Myocyte (in vitro differentiated cells): ENCODE results near the gene KREMEN2. TPM values are rescaled to one million over a fixed set of nuclear protein-coding genes. Genes with fewer than 3 reads are reported as not detected.

ENCODE experiments used
- DNase-seq: peaks from one replicate; pipeline ENCODE4 v3.0.0-alpha.2; 2012; ENCODE audit warnings: low read depth
- total RNA-seq: library from RNA; depleted of rRNA; stranded (reverse); fragments of >200 nt; gene quantifications from 2 replicates; pipeline ENCODE4 v1.2.3, GENCODE V29; 2014

The KREMEN2 gene
- total RNA-seq, 1 donor from 2014 or later, result 10.4 TPM

- DNase-seq, result no peak
Observed at GRCh38 chr16:2976201-2976600, 12.1 kb downstream of the KREMEN2 start.

- no peak for DNase-seq
Observed at GRCh38 chr16:2976673-2977072, 12.6 kb downstream of the KREMEN2 start.

- no peak for DNase-seq
Observed at GRCh38 chr16:2977440-2977839, 13.4 kb downstream of the KREMEN2 start.

- DNase-seq, result no peak
Observed at GRCh38 chr16:2979669-2980226, 15.7 kb downstream of the KREMEN2 start.

GRCh38 chr16:2980227-2981176, 16.4 kb downstream of the KREMEN2 start, which contains the start of gene PKMYT1:
Gene PKMYT1 (minus strand): TSS chr16:2980446. CDS start chr16:2979657, 789 bp downstream.
- DNase-seq, result peak; percentile 89

- no peak for DNase-seq
Observed at GRCh38 chr16:2981177-2981898, 17.3 kb downstream of the KREMEN2 start.

- no peak for DNase-seq
Observed at GRCh38 chr16:2981899-2982250, 17.8 kb downstream of the KREMEN2 start.

- DNase-seq, result no peak
Observed at GRCh38 chr16:2982402-2982801, 18.3 kb downstream of the KREMEN2 start.

GRCh38 chr16:2983706-2984136, 19.6 kb downstream of the KREMEN2 start:
- peak; percentile 90 for DNase-seq

GRCh38 chr16:2985462-2985861, 21.4 kb downstream of the KREMEN2 start:
- peak; percentile 96 for DNase-seq

GRCh38 chr16:2985893-2986355, 21.8 kb downstream of the KREMEN2 start:
- peak; percentile 52 for DNase-seq

- no peak for DNase-seq
Observed at GRCh38 chr16:2986623-2987188, 22.6 kb downstream of the KREMEN2 start.

- DNase-seq, result no peak
Observed at GRCh38 chr16:2987286-2987685, 23.2 kb downstream of the KREMEN2 start.

GRCh38 chr16:2987833-2988232, 23.8 kb downstream of the KREMEN2 start:
- peak; percentile 77 for DNase-seq

- no peak for DNase-seq
Observed at GRCh38 chr16:2988590-2989099, 24.6 kb downstream of the KREMEN2 start.

- no peak for DNase-seq
Observed at GRCh38 chr16:2990891-2991290, 26.8 kb downstream of the KREMEN2 start.

- DNase-seq, result peak; percentile 37
Observed at GRCh38 chr16:2991566-2992261, 27.6 kb downstream of the KREMEN2 start.

- DNase-seq, result no peak
Observed at GRCh38 chr16:2992383-2993081, 28.5 kb downstream of the KREMEN2 start.

GRCh38 chr16:2996298-2996697, 32.2 kb downstream of the KREMEN2 start:
- no peak for DNase-seq

- no peak for DNase-seq
Observed at GRCh38 chr16:2999929-3000328, 35.9 kb downstream of the KREMEN2 start.
